ENCODE measurements around the gene GORAB. TPM values are rescaled to one million over a fixed set of nuclear protein-coding genes. Genes with fewer than 3 reads are reported as not detected.

The GORAB gene
- total RNA-seq, 2 donors from 2014 or later, result 8.7 to 12.2 TPM

DNA sequence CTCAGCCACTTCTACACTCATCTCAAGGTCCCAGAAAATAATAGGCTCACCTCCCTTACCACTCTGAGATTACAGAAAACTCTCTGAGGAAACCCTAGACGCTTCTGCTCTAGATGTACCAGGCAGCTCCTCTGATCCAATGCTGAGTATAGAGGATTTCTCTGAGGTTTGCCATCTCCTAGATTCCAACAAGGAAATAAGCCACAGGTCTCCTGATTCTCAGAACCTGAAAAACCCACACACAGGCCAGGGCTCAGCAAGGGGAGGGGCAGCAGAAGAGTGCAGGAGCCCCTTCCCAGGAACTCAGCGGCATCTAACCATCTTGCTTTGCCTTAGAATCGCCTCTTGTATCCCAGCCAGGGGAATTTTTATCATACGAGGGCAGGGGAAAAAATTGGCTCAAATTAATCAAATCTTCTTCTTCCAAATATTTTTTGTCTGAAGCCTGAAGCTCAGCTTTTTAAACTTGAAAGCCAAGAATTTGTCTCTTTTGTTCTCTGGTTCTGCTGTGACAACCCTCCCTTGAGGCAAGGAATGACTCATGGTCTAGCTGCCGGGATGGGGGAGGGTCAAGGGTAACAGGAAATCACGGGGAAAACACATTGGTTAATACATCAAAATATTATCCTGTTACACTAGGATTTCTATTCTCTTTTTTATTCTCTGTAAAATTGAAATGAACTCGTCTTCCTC lies 30.8 kb downstream of the GORAB start:
- peak; percentile 52 for TF ChIP-seq POLR2AphosphoS5 (IDR thresholded peaks at IDR 0.05)
- no peak for TF ChIP-seq POLR2A (IDR thresholded peaks at IDR 0.05)
- Histone ChIP-seq H3K4me3 (no peak overlapping the region), H3K9me3 (no peaks in the 10 kb centered on the region), H3K27ac (no peak overlapping the region), H3K36me3 (no peaks in the 10 kb centered on the region), H3K27me3 (replicated peaks; ENCODE audit: insufficient read depth) (no peaks in the 10 kb centered on the region), H3K4me1 (replicated peaks) (no peaks in the 10 kb centered on the region)
- intact Hi-C loops (cut with DNase I), result no loop called here
- DNase-seq (ENCODE audit: low spot score), result peak; percentile 16
- 14% methylated on average over 7 of the region's 7 CpGs for WGBS

DNA sequence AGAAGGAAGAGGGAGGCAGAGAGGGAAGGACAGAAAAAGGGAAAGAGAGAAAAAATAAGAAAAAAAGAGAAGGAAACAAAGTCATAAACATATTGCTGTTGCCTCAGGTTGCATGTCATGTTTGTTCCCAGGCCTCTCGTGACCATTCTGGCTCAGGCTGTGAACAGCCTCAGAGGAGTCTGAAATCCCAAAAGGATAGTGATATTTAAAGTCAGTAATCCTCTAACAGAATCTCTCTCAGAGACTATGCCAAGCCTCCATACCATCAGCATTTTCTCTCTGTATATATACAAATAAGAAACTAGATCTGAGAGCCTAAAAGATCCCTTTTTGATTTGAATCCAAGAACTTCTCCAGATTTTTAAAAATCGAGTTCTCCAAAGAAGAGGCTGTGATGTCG lies 35.2 kb downstream of the GORAB start:
- Histone ChIP-seq H3K27ac (no peak overlapping the region), H3K4me3 (no peak overlapping the region), H3K4me1 (replicated peaks) (no peaks in the 10 kb centered on the region), H3K36me3 (no peaks in the 10 kb centered on the region), H3K9me3 (no peaks in the 10 kb centered on the region), H3K27me3 (replicated peaks; ENCODE audit: insufficient read depth) (no peaks in the 10 kb centered on the region)
- intact Hi-C loops (cut with DNase I), result no loop called here
- TF ChIP-seq POLR2A (IDR thresholded peaks at IDR 0.05) (no peak), POLR2AphosphoS5 (IDR thresholded peaks at IDR 0.05) (no peak)
- TF ChIP-seq, protein P1, sequence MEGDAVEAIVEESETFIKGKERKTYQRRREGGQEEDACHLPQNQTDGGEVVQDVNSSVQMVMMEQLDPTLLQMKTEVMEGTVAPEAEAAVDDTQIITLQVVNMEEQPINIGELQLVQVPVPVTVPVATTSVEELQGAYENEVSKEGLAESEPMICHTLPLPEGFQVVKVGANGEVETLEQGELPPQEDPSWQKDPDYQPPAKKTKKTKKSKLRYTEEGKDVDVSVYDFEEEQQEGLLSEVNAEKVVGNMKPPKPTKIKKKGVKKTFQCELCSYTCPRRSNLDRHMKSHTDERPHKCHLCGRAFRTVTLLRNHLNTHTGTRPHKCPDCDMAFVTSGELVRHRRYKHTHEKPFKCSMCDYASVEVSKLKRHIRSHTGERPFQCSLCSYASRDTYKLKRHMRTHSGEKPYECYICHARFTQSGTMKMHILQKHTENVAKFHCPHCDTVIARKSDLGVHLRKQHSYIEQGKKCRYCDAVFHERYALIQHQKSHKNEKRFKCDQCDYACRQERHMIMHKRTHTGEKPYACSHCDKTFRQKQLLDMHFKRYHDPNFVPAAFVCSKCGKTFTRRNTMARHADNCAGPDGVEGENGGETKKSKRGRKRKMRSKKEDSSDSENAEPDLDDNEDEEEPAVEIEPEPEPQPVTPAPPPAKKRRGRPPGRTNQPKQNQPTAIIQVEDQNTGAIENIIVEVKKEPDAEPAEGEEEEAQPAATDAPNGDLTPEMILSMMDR (IDR thresholded peaks at IDR 0.05), result no peak
- WGBS, result 77% methylated on average over 3 of the region's 3 CpGs
- DNase-seq (ENCODE audit: low spot score), result no peak

DNA sequence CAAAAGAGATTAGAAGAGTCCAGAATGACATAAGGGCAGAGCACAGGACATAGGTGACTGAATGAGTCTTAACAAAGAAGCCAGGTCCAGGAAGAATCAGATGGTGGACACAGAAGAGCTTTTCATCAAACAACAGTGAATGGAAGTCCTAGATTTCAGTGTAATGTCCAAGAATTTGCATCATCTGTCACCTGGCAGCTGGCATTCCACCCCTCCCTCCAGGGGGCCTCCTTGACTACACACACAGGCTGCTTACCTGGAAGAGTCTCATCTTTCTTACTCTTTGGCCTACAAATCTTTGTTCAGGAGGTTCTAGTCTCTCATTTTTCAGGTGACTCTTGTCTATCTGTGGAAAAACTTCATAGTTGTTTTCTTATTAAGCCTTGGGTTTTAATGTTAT lies 36.2 kb downstream of the GORAB start:
- no peak for DNase-seq (ENCODE audit: low spot score)
- Histone ChIP-seq H3K27me3 (replicated peaks; ENCODE audit: insufficient read depth) (no peaks in the 10 kb centered on the region), H3K36me3 (no peaks in the 10 kb centered on the region), H3K27ac (no peak overlapping the region), H3K4me3 (no peak overlapping the region), H3K9me3 (no peaks in the 10 kb centered on the region), H3K4me1 (replicated peaks) (no peaks in the 10 kb centered on the region)
- TF ChIP-seq POLR2A (IDR thresholded peaks at IDR 0.05) (no peak), POLR2AphosphoS5 (IDR thresholded peaks at IDR 0.05) (no peak)
- TF ChIP-seq, protein P1 (IDR thresholded peaks at IDR 0.05), result no peak
- intact Hi-C loops (cut with DNase I), result no loop called here

DNA sequence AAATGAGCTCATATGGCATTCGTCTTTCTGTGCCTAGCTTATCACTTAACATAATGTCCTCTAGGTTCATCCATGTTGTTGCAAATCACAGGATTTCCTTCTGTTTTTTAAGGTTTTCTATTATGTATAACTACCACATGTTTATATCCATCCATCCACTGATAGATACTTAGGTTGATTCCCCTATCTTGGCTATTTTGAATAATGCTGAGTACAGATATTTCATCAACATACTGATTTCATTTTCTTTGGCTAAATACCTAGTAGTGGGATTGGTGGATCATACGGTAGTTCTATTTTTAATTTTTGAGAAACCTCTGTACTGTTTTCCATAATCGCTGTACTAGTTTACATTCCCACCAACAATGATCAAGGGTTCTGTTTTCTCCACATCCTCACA lies 45.0 kb downstream of the GORAB start:
- H3K4me1 ChIP-seq (replicated peaks), result no peaks in the 10 kb centered on the region
- no peaks in the 10 kb centered on the region for H3K27me3 ChIP-seq (replicated peaks; ENCODE audit: insufficient read depth)
- H3K4me3 ChIP-seq, result no peak overlapping the region
- H3K27ac ChIP-seq, result no peak overlapping the region
- WGBS, result 94% methylated on average over 3 of the region's 3 CpGs
- H3K36me3 ChIP-seq, result no peaks in the 10 kb centered on the region
- DNase-seq (ENCODE audit: low spot score), result no peak
- no peak for TF ChIP-seq POLR2A (IDR thresholded peaks at IDR 0.05)
- intact Hi-C loops (cut with DNase I), result no loop called here
- no peaks in the 10 kb centered on the region for H3K9me3 ChIP-seq

DNA sequence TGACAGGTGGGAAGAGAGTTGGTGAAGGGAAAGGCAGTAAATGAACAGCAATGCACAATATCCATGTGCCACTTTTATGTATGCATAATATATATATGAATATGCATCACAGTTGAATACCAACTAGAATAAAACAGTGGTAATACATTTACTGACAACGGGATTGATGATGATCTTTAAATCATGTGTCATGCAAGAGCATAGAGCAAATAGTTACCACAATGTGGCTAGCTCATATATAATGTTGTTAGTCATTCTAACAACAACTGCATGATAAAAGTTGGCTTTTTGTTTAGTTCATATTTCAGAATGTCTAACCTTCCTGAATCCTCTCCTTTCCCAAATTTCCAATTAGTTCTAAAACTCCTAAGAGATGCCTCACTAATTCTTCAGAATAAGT lies 46.4 kb downstream of the GORAB start:
- Histone ChIP-seq H3K9me3 (no peaks in the 10 kb centered on the region), H3K4me3 (no peak overlapping the region), H3K4me1 (replicated peaks) (no peaks in the 10 kb centered on the region), H3K27me3 (replicated peaks; ENCODE audit: insufficient read depth) (no peaks in the 10 kb centered on the region), H3K36me3 (no peaks in the 10 kb centered on the region), H3K27ac (no peak overlapping the region)
- no peak for DNase-seq (ENCODE audit: low spot score)
- intact Hi-C loops (cut with DNase I), result no loop called here
- 85% methylated on average over 1 of the region's 1 CpG for WGBS
- TF ChIP-seq, protein P1 (IDR thresholded peaks at IDR 0.05), result no peak
- TF ChIP-seq POLR2A (IDR thresholded peaks at IDR 0.05) (no peak), POLR2AphosphoS5 (IDR thresholded peaks at IDR 0.05) (no peak)

Measured in prostate gland (tissue), 2 donors.